SK-N-SH treated with all-trans-retinoic acid at 6 μM for 48 hours (cell line): Measurements from ENCODE around the gene ZC3H12C.

Source experiments
- ATAC-seq: fragments of 200-7000 bp; cut with Tn5 transposase; 3 replicates; pipeline ENCODE4 v1.9.1; 2020; ENCODE audit warnings: mild to moderate bottlenecking, moderate library complexity
- ARNTL ChIP-seq: fragments of 450-650 bp; formaldehyde crosslinking; IDR thresholded peaks from 2 replicates; pipeline ENCODE4 v1.5.0; 2020; ENCODE audit warnings: low read depth, mild to moderate bottlenecking, moderate library complexity, borderline replicate concordance
- CSDC2 ChIP-seq: fragments of 250-450 bp; sonication (Bioruptor Pico); IDR thresholded peaks from 2 replicates; pipeline ENCODE4 v1.5.0; 2020; ENCODE audit warnings: mild to moderate bottlenecking, moderate library complexity
- CSRNP3 ChIP-seq: fragments of 250-450 bp; sonication (Bioruptor Pico); IDR thresholded peaks from 2 replicates; pipeline ENCODE4 v1.5.1; 2021; ENCODE audit warnings: mild to moderate bottlenecking, moderate library complexity
- ESRRG ChIP-seq: fragments of 250-450 bp; sonication (Bioruptor Pico); IDR thresholded peaks from 2 replicates; pipeline ENCODE4 v1.6.1; 2021; ENCODE audit warnings: mild to moderate bottlenecking
- GLIS3 ChIP-seq: fragments of 250-450 bp; sonication (Bioruptor Pico); IDR thresholded peaks from 2 replicates; pipeline ENCODE4 v1.5.0; 2020; ENCODE audit warnings: mild to moderate bottlenecking, moderate library complexity
- ISL1 ChIP-seq: fragments of 250-450 bp; sonication (Bioruptor Pico); IDR thresholded peaks from 2 replicates; pipeline ENCODE4 v2.1.2; 2022; ENCODE audit warnings: mild to moderate bottlenecking, moderate library complexity
- OSR1 ChIP-seq: fragments of 250-450 bp; sonication (Bioruptor Pico); IDR thresholded peaks from 2 replicates; pipeline ENCODE4 v1.8.0; 2022; ENCODE audit warnings: moderate library complexity, mild to moderate bottlenecking, inconsistent platforms
- POU6F1 ChIP-seq: fragments of 250-450 bp; sonication (Bioruptor Pico); IDR thresholded peaks from 2 replicates; pipeline ENCODE4 v1.8.0; 2021; ENCODE audit warnings: low read depth, mild to moderate bottlenecking, moderate library complexity, borderline replicate concordance
- RARB ChIP-seq: fragments of 250-450 bp; sonication (Bioruptor Pico); IDR thresholded peaks from 2 replicates; pipeline ENCODE4 v1.8.0; 2021; ENCODE audit warnings: mild to moderate bottlenecking, moderate library complexity
- SNAI2 ChIP-seq: fragments of 250-450 bp; sonication (Bioruptor Pico); IDR thresholded peaks from 2 replicates; pipeline ENCODE4 v1.5.0; 2020; ENCODE audit warnings: mild to moderate bottlenecking, moderate library complexity
- TOX ChIP-seq: fragments of 250-450 bp; sonication (Bioruptor Pico); IDR thresholded peaks from 2 replicates; pipeline ENCODE4 v1.8.0; 2021; ENCODE audit warnings: mild to moderate bottlenecking, moderate library complexity, borderline replicate concordance
- ZC3H10 ChIP-seq: fragments of 250-450 bp; sonication (Bioruptor Pico); IDR thresholded peaks from 2 replicates; pipeline ENCODE4 v1.5.1; 2021; ENCODE audit warnings: mild to moderate bottlenecking, moderate library complexity
- ZFP3 ChIP-seq: fragments of 250-450 bp; sonication (Bioruptor Pico); IDR thresholded peaks from 2 replicates; pipeline ENCODE4 v1.5.0; 2020; ENCODE audit warnings: mild to moderate bottlenecking, moderate library complexity
- ZFP30 ChIP-seq: fragments of 450-650 bp; formaldehyde crosslinking; IDR thresholded peaks from 2 replicates; pipeline ENCODE4 v1.5.0; 2022; ENCODE audit warnings: mild to moderate bottlenecking, moderate library complexity
- ZNF565 ChIP-seq: fragments of 450-650 bp; formaldehyde crosslinking; conservative IDR thresholded peaks from 2 replicates; pipeline ENCODE4 v1.5.0; 2020; ENCODE audit warnings: low read depth, mild to moderate bottlenecking, moderate library complexity
- ZNF70 ChIP-seq: fragments of 450-650 bp; formaldehyde crosslinking; IDR thresholded peaks from 2 replicates; pipeline ENCODE4 v1.5.0; 2020; ENCODE audit warnings: mild to moderate bottlenecking, moderate library complexity
- ZNF8 ChIP-seq: fragments of 450-650 bp; formaldehyde crosslinking; IDR thresholded peaks from 2 replicates; pipeline ENCODE4 v1.5.0; 2020; ENCODE audit warnings: mild to moderate bottlenecking, moderate library complexity
- TF ChIP-seq, protein P1 (sequence below): fragments of 250-450 bp; sonication (Bioruptor Pico); IDR thresholded peaks from 2 replicates; pipeline ENCODE4 v1.5.0; 2020; ENCODE audit warnings: mild to moderate bottlenecking, moderate library complexity
- TF ChIP-seq, protein P2 (sequence below): fragments of 250-450 bp; sonication (Bioruptor Pico); IDR thresholded peaks from 2 replicates; pipeline ENCODE4 v1.5.1; 2020; ENCODE audit warnings: low read depth, mild to moderate bottlenecking, moderate library complexity
- TF ChIP-seq, protein P3 (sequence below): fragments of 250-450 bp; sonication (Bioruptor Pico); IDR thresholded peaks from 2 replicates; pipeline ENCODE4 v1.8.0; 2020; ENCODE audit warnings: mild to moderate bottlenecking, moderate library complexity, borderline replicate concordance

The ZC3H12C gene

GRCh38 chr11:110200241-110200640 lies 107.0 kb downstream of the ZC3H12C start:
- ATAC-seq: peak; percentile 12; the same call in 1 of the 3 replicates

DNA sequence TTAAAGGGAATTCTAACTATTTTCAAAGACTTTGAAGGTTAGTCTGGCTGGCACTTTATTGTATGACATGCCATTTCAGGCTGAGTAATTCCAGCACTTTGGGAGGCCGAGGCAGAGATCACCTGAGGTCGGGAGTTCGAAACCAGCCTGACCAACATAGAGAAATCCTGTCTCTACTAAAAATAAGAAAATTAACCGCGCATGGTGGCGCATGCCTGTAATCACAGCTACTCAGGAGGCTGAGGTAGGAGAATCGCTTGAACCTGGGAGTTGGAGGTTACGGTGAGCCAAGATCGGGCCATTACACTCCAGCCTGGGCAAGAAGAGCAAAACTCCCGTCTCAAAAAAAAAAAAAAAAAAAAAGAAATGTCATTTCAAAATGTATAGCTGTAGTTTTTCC lies 107.6 kb downstream of the ZC3H12C start:
- no peak for ATAC-seq
- TF ChIP-seq ZNF565 (no peak), RARB (no peak), ARNTL (CRISPR knock-in tag) (no peak), GLIS3 (CRISPR knock-in tag) (no peak), SNAI2 (CRISPR knock-in tag) (no peak), ZFP3 (CRISPR knock-in tag) (no peak)
- TF ChIP-seq, protein P1, sequence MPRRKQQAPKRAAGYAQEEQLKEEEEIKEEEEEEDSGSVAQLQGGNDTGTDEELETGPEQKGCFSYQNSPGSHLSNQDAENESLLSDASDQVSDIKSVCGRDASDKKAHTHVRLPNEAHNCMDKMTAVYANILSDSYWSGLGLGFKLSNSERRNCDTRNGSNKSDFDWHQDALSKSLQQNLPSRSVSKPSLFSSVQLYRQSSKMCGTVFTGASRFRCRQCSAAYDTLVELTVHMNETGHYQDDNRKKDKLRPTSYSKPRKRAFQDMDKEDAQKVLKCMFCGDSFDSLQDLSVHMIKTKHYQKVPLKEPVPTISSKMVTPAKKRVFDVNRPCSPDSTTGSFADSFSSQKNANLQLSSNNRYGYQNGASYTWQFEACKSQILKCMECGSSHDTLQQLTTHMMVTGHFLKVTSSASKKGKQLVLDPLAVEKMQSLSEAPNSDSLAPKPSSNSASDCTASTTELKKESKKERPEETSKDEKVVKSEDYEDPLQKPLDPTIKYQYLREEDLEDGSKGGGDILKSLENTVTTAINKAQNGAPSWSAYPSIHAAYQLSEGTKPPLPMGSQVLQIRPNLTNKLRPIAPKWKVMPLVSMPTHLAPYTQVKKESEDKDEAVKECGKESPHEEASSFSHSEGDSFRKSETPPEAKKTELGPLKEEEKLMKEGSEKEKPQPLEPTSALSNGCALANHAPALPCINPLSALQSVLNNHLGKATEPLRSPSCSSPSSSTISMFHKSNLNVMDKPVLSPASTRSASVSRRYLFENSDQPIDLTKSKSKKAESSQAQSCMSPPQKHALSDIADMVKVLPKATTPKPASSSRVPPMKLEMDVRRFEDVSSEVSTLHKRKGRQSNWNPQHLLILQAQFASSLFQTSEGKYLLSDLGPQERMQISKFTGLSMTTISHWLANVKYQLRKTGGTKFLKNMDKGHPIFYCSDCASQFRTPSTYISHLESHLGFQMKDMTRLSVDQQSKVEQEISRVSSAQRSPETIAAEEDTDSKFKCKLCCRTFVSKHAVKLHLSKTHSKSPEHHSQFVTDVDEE (CRISPR knock-in tag): no peak
- TF ChIP-seq, protein P2, sequence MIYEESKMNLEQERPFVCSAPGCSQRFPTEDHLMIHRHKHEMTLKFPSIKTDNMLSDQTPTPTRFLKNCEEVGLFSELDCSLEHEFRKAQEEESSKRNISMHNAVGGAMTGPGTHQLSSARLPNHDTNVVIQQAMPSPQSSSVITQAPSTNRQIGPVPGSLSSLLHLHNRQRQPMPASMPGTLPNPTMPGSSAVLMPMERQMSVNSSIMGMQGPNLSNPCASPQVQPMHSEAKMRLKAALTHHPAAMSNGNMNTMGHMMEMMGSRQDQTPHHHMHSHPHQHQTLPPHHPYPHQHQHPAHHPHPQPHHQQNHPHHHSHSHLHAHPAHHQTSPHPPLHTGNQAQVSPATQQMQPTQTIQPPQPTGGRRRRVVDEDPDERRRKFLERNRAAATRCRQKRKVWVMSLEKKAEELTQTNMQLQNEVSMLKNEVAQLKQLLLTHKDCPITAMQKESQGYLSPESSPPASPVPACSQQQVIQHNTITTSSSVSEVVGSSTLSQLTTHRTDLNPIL (CRISPR knock-in tag): no peak
- TF ChIP-seq, protein P3, sequence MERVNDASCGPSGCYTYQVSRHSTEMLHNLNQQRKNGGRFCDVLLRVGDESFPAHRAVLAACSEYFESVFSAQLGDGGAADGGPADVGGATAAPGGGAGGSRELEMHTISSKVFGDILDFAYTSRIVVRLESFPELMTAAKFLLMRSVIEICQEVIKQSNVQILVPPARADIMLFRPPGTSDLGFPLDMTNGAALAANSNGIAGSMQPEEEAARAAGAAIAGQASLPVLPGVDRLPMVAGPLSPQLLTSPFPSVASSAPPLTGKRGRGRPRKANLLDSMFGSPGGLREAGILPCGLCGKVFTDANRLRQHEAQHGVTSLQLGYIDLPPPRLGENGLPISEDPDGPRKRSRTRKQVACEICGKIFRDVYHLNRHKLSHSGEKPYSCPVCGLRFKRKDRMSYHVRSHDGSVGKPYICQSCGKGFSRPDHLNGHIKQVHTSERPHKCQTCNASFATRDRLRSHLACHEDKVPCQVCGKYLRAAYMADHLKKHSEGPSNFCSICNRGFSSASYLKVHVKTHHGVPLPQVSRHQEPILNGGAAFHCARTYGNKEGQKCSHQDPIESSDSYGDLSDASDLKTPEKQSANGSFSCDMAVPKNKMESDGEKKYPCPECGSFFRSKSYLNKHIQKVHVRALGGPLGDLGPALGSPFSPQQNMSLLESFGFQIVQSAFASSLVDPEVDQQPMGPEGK (CRISPR knock-in tag): no peak

More at GRCh38 chr11:110200241-110200640, 107.0 kb downstream of the ZC3H12C start:
- TF ChIP-seq ISL1 (CRISPR knock-in tag) (no peak), ZC3H10 (no peak), ZFP30 (no peak), ARNTL (CRISPR knock-in tag) (no peak), POU6F1 (CRISPR knock-in tag) (no peak), ZNF8 (CRISPR knock-in tag) (no peak), SNAI2 (CRISPR knock-in tag) (no peak), OSR1 (no peak), RARB (no peak), ZNF70 (CRISPR knock-in tag) (no peak), CSRNP3 (CRISPR knock-in tag) (no peak), ESRRG (CRISPR knock-in tag) (no peak), TOX (CRISPR knock-in tag) (no peak), ZFP3 (CRISPR knock-in tag) (no peak), CSDC2 (CRISPR knock-in tag) (no peak), ZNF565 (no peak), GLIS3 (CRISPR knock-in tag) (no peak)
- TF ChIP-seq, protein P3 (CRISPR knock-in tag): no peak
- TF ChIP-seq, protein P1 (CRISPR knock-in tag): no peak
- TF ChIP-seq, protein P2 (CRISPR knock-in tag): no peak
